22Rv1 (cell line): ENCODE data around the gene NAIF1.

Source experiments
- CTCF ChIP-seq: fragments of 450-650 bp; IDR thresholded peaks from 2 replicates; pipeline ENCODE4 v1.5.1; 2017; ENCODE audit warnings: mild to moderate bottlenecking
- ZFX ChIP-seq: fragments of 450-650 bp; IDR thresholded peaks from 2 replicates; pipeline ENCODE4 v1.6.1; 2017; ENCODE audit warnings: antibody characterized with exemption, borderline replicate concordance

GRCh38 chr9:128091571-128091970 is 24.5 kb upstream of the NAIF1 start:
- TF ChIP-seq CTCF (no peak), ZFX (no peak)
